Tongue (tissue), 2 donors: ENCODE data around the gene FAM20A. TPM values are rescaled to one million over a fixed set of nuclear protein-coding genes. Genes with fewer than 3 reads are reported as not detected.

Source experiments
- DNase-seq: peaks from one replicate; pipeline ENCODE4 v3.0.0-alpha.2; 2015
- total RNA-seq: library from RNA; depleted of rRNA; stranded (reverse); fragments of >200 nt; gene quantifications from one replicate; pipeline ENCODE4 v1.2.3, GENCODE V29; 2014

FAM20A gene
- total RNA-seq, 1 donor from 2014 or later = 6.5 TPM

DNA sequence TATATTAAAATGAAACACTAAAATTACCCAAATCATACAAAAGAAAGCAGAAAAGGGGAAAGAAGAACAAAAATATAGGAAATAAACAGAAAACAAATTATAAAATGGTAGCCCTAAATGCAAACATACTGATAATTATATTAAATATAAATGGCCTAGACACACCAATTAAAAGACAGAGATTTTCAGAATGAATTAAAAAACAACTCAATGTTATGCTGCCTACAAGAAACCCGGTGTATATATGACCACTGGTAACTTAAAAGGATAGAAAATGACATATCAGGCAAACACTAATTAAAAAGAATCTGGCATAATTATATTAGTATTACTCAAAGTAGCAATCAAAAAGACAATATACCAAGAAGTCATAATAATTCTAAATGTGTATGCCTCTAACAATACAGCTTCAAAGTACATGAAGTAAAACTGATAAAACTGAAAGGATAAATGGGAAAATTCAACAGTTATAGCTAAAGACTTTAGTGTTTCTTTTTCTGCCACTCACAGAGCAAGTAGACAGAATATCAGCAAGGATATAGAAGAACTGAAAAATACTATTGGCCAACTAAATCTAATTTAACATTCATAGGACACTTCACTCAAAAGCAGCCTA lies 7.5 kb upstream of the FAM20A start:
- DNase-seq = no peak

DNA sequence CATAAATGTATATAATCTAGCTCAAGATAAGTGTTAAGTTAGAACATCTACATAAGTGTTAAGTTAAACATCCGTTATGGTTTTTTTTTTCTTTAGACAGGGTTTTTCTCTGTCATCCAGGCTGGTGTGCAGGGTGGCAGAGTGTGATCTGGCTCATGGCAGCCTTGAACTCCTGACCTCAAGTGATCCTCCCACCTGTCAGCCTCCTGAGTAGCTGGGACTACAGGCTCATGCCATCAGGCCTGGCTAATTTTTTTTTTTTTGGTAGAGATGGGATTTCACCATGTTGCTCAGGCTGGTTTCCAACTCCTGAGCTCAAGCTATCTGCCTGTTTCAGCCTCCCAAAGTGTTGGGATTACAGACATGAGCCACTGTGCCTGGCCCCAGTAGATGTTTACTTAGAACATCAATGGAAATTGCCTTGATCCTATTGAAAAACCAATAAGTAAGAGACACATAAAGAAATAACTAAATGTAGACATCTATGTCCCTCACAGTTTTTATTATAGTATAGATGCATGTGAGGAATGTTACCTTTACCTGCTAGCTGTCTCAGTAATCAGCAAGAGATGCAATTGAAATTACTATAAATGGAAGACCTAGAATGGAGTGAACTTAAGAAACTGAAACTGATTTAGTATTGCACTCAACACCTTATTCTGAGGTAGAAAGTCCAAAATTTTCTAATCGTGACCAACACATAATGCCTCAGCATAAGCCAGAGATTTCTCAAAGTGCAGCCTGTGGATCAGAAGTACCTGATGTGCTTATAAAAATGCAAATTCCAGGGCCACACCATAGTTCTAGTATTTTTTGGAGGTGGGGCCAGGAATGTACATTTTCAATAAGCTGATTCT lies 5.5 kb upstream of the FAM20A start:
- no peak for DNase-seq

DNA sequence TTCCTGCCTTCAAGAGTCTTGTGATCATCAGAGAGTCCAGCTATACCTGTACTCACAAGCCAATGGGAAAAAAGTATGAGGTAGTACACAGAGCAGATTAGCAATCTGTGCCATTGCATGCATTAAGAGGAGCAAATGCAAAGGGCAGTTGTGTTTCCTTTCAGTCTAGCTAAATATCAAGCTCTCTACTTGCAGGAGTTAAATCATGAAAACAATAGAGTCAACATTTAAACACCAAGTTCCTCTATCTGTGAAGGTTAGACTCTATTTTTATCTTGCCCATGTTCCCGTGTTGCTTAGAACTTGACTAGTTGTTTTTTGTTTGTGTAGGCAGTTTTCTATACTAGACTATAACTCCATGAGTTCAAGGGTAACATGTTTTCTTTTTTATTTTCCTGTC lies 4.7 kb upstream of the FAM20A start:
- DNase-seq = no peak

DNA sequence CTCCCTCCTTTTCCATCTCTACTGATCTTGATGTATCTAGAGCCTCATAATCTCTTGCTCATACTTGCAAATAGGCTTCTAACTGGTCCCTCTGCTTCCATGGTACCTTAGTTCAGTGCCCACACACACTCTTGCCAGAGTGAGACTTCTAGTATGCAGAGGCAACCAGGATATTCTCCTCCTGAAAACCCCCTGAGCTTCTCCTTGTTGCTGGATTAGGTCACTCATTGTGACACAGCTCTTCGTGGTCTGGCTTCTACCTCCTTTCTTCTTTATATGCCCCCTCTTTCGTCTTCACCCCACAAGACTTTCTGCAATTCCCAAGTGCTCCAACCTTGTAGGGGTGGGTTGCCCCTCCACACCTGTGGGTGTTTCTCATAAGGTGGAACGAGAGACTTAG lies 2.5 kb upstream of the FAM20A start:
- no peak for DNase-seq

DNA sequence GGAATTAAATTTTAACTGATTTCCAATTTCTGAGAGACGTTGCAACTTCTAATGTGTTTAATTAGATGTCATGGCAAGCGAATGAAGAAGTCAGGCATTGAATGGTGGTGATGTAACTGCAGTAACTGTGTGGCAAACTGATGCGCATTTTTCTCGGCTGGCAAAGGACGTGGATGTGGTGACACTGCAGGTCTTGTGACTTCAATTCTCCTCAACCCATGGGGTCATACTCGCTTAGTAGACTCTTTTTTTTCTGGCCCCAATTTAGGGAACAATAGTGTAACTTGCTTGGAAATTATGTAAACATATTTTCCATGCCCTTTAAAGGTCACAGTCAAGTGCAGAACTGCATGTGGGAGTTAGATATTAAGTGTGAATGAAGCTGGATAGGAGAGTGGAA lies 1.9 kb upstream of the FAM20A start:
- DNase-seq = no peak

DNA sequence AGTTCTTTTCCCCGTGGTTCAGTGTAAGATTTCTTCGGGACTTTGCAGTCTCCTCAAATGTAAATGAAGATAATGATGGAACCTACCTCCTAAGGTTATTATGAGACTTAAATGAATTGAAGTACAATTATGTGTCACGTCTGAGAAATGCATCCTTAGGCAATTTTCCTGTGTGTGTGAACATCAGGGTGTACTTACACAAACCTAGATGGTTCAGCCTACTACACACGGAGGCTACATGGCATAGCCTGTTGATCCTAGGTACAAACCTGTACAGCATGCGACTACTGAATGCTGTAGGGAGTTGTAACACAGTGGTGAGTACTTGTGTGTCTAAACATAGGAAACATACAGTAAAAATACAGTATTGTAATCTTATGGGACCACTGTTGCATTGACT lies 1.1 kb upstream of the FAM20A start:
- no peak for DNase-seq

DNA sequence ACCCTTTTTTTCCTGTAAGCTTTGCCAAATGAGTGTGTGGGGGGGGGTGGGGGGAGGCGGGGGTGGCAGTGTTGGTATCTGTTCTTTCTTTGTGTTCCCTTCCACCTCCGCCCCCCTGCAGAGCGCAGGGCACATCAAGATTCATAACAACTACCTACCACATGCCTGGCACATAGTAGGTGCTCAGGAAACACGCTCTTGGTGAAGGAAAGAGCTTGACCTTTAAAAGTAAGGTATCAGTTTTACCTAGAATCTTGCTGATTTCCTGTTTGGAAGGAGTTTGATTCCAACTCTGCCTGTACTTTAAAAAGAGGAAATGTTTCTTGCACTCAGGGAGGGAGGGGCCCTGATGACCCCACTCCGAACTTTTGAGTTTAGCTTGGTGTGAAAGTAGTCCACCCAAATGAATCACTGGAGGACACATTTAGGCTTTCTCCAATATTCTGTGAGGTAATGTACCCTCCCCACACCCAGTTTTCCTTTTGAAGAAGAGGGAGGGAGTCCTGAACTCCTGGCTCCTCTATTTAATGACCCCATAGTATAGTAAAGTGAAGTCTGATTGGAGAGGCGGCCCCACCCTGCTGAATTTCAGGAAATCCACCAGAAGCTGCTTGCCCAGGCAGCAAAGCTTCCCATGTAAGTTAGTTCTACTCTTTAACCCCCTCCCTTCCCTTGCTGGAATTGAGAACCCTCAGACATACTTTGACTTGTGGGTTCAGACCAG lies 560 bp upstream of the FAM20A start:
- DNase-seq = no peak

DNA sequence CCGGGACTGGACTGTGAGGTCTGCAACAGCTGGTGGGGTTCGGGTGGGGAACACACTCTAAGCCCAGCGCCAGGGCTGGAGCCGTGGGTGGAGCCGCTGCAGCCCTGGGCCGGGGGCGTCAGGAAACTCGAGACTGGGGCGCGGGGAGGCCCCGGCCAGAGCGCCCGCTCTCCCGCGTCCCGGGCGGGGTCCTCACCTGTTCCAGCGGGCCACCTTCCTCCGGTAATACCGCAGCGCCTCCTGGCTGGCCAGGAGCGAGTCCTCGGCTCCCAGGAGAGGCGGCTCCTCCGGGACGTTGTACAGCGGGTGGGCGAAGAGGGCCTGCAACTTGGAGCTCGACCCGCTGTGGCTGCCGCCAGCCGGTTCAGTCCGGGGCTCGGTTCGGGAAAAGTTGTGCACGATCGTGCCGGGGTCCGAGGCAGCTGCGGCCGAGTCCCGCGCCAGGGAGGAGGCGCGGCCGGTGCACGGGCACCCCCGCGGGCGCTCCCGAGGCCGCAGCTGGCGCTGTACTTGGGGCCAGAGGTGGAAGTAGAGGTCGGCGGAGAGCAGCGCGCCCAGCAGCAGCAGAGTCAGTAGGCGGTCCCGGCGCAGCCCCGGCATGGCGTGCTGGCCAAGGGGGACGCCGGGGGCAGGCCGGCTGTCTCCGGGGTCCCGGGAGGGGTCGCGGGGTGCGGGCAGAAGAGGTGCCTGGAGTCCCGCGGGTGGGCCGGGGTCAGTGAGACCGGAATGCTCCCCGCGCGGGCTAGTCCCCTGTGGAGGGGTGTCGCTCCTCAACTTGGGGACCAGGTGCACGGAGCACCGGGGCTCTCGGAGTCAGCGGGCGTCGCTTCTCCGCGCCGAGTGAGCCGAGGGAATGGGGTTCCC lies 868 bp downstream of the FAM20A start:
- peak; percentile 51 for DNase-seq

DNA sequence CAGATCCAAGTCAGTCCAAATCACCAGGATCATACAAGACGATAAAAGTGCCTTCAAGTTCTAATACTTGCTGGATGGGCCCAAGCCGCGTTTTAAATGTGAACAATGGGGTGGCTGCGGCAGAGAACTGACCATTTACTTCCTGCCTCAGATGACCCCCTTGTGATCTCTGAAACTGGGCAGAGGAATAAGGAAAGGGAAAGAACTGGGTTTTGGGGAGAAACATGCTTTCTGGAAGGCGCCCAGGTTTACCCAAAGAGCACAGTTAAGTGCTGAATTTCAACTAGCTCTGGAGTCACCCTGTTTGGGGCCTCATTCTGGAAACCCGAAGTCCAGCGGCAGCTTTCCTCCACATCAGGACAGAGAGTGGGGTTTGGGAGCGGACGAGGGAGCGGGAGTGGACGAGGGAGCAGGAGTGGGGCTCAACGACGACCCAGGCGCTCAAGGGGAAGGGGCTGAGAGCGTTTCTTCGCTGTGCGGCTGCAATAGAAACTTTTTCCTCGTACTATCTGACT lies 1.6 kb downstream of the FAM20A start:
- DNase-seq = no peak

DNA sequence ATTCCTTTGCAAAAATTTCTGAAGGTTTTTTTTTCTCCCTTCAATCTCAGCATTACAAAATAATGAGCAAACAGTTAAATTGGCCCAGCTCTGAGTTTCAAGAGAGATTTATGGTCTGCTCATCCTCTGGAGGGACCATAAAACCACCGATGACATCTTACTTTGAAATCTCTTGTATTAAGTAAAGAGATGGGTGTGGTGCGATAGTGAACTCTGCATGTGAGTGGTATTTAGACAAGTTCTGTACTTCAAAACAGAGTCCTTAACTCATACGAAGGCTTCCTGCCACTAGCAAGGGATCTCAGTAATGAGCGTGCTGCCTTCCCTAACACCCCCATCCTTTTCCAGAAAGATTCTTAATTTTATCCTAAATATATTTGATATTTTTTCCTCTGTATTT lies 2.1 kb downstream of the FAM20A start:
- no peak for DNase-seq

DNA sequence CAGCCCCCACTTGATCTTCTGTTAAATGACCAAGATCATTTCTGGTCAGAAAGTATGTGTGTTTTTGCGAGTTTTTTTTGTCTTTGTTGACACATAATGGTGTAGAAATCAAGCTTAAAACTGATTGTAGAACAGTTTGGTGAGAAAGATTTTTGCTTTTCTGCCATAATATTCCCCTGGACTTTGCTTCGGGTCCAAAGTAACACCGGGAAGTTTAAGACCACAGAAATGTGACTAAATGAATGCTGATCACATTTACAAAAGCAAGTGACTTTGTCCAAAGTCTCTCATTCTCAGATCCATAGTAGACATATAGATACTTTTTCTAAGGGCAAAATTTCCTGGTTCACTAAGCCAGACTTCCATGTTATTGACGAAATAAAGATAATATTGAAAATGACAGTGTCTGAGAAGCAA lies 2.6 kb downstream of the FAM20A start:
- no peak for DNase-seq

DNA sequence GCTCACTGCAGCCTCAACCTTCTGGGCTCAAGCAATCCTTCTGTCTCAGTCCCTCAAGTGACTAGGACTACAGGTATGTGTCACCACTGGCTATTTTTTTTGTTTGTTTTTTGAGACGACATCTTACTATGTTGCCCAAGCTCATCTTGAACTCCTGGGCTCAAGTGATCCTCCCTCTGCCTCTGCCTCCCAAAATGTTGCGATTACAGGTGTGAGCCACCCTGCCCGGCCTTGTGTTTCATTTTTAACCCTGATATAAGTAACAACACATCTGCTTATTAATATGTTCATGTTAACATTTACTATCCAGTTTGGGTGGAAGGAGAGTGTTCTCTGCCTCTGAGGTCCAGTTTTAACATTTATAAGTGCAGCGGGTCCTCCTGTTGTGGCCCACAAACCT lies 3.1 kb downstream of the FAM20A start:
- no peak for DNase-seq

DNA sequence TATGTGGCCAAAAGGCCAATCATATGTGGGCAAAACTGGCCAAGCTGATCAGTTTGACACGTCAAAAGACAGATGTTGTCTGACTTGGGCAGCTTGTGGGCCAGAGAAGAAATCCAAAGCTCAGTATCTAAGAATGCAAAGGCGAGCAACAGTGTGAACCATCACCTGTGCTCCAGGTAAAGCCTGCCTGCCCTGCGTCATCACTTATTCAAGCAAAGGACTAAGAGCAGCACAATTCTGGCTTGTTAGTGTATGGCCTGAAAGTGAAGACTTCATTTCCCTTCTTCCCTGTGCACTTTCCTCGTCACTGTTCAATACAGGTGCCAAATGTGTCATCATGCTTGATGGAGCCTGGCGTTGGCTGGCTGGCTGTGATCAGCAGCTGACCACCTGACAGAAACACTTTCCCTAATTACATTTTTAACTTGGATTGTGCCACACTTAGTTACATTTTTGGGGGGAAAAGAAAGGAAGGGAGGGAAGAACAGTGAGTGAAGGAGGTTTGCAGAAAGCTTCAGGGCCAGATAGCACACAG lies 4.7 kb downstream of the FAM20A start:
- DNase-seq = no peak

DNA sequence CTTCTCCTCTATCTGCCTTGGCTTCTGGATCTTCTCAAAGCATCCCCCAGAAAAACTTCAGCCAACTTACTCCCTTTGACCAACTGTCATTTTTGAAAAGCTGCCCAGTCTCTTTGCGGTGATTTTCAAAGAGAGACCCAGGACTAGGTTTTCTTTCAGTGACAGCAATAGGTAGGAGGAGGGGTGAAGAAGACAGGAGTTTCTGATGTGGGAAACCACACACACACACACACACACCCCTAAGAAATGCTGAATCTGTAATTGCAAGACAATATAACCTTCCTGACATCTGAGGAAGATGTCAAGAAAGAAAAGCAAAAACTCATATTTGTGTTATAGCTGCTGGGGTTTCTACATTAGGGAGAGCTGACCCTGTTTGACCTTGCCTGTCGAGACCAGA lies 5.2 kb downstream of the FAM20A start:
- no peak for DNase-seq

DNA sequence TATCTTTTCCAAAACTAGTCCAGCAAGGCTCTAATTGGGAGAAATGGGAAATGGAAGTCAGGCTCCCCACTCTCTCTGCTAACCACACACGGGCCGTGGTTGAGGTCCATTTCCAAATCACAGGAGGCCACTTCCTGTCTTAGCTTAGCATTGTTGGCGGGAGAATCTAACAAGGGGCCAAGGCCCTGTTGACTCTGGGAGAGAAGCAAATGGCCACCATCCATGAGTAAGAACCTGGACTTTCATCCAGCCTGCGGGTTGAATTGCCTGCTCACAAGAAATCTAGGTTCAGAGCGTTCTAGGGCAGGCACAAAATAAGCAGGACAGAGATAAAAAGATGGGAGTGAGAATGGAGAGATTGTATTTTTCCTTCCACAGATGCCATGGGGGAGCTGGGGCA lies 5.7 kb downstream of the FAM20A start:
- DNase-seq = no peak

DNA sequence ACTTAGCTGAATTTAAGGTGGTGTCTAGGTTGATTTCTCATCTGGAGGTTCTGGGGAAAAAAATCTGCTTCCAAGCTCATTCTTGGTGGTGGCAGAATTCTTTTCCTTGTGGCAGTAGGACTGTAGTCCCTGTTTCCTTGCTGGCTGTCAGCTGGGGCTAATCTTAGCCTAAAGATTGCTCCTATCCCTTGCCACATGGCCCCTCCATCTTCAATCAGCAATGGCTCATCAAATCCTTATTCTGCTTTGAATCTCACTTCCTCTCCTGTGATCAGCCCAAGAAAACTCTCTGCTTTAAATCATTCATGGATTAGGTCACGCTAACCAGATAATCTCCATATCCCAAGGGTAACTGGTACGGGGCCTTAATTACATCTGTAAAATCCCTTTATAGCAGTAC lies 6.6 kb downstream of the FAM20A start:
- DNase-seq = no peak

DNA sequence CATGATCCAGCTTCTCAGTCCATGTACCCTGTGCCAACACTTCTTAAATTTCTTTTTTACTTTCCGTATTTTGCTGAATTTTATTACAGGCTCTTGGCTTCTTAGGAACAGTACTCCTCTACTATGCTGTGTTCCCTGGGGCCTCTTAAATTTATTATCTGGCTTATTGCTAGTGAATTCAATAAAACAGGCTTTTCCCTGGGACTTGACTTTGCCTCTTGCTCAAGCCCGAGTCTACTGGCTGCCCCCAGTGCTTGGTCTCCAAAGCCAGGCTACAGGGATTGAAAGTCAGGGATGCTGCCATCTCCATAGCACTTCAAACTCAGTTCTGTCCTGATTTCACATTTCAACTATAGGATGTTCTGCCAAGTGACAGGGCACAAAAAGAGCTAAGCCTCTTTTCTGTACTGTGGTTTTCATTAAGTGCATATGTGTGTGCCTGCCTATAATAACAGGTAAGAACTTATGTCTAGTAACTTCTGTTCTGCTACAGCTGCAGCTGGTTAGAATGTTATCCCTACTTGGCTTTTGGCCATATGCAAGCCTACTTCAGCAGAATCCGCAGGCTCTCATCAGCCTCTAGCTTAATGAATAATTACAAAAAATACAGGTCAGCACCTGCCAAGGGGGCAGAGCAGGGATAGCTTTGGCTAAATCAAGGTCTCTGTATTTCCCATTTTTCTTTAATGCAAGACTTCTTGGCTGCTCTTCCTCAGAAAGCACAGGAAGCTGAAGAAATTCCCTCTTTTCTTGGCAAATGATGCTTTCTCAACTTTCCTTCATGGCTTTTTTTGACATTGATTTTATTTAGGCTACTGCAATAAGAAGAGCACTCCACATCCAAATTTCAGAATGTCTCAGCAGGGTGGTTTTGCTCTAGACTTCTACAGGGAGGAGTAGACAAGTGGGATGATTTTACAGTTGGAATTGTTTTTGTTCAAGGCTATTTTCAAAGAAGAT lies 8.2 kb downstream of the FAM20A start:
- peak; percentile 83 for DNase-seq

DNA sequence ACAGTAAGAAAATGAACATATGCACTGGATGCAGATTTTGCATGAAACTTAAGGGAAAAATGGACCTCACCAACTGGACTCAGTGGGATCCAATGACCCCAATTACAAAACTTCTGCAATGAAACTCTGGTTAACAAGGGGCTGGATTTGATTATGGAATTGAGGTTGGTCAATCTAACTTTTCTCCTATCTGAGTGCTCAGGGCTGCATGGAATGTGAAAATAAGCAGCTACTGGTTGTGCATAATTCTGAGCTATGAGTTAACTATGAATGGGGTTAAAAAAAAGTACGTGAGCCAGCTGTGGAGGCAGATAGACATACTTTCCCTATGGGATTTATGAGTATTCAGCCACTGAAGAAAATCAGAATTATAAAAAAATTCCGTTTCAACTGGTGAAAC lies 9.2 kb downstream of the FAM20A start:
- no peak for DNase-seq

DNA sequence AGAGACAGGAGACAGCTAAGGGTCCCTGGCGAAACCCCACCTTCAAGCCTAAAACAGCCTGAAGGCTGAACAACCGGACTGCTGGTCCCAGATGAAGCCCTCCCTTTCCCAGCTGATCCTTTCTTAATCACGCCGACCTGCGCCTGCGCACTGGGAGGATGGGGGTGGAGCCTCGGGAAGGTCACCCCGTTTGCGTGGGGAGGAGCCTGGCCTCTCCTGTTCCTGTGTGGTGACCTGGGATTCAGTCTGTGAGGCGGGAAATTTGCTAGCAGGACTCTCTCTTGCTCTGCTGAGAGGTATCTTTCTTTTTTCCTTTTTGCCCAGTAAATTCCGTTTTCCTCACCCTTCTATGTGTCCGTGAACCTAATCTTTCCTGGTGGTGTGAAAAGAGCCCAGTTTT lies 9.6 kb downstream of the FAM20A start:
- no peak for DNase-seq

DNA sequence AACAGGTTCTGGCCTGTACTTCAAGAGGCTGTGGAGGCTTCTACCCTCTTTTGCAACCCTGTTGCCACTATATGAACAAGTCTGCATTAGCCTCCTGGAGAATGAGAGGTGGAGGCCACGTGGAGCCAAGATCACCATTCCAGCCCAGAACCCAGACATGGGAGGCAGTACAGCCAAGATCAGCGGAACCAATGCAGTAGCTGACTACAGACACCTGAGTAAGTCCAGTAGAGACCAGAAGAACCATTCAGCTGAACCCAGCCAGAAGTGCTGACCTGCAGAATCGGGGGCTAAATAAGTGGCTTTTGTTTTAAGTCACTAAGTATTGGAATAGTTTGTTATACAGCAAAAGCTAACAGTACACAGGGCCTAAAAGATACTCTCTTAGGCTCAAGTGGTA lies 12.1 kb downstream of the FAM20A start:
- DNase-seq = no peak

DNA sequence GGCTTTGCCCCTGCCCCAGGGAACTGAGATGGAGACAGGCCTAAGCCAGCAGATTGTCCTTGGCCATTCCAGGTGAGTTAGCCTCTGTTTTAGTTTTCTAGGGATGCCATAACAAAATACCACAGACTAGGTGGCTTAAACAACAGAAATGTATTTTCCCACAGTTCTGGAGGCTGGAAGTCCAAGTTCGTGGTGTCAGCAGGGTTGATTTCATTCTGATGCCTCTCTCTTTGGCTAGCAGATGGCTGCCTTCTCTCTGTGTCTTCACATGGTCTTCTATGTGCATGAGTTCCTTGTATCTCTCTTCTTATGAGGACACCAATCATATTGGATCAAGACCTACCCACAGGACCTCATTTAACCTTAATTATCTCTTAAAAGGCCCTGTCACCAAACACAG lies 12.8 kb downstream of the FAM20A start:
- no peak for DNase-seq
